A172 (cell line): Measurements from ENCODE around the gene SLC38A9. TPM values are rescaled to one million over a fixed set of nuclear protein-coding genes. Genes with fewer than 3 reads are reported as not detected.
"Not testable (repeated sequence)": the region's sequence is repeated elsewhere in the genome, so short reads cannot be mapped to it uniquely, and the experiment has no call there.

Experiments used
- DNase-seq: peaks from one replicate; pipeline ENCODE4 v3.0.0-alpha.2; 2015; ENCODE audit warnings: low spot score
- total RNA-seq: library from RNA; depleted of rRNA; stranded (reverse); fragments of >200 nt; shearing (Covaris generic); gene quantifications from 2 replicates; pipeline ENCODE4 v1.2.3, GENCODE V29; 2014

The SLC38A9 gene
- total RNA-seq, 1 experiment from 2014 or later = 33.1 TPM

DNA sequence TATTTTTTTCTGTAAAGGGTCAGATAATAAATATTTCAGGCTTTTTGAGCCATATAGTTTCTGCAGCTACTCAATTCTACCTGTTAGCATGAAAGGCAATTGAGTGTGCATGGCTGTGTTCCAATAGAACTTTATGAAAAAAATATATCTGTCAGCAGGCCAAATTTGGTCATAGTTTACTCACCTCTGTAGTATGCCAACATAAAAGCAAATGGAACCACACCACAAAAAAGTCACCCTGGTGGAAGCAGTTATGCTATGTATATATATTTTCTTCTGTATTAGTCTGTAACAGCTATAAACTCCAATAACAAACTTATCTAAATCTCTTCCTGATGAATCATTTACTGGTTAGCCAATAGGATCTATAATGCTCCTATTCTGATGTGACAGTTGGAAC lies 3.4 kb downstream of the SLC38A9 start:
- DNase-seq = no peak

DNA sequence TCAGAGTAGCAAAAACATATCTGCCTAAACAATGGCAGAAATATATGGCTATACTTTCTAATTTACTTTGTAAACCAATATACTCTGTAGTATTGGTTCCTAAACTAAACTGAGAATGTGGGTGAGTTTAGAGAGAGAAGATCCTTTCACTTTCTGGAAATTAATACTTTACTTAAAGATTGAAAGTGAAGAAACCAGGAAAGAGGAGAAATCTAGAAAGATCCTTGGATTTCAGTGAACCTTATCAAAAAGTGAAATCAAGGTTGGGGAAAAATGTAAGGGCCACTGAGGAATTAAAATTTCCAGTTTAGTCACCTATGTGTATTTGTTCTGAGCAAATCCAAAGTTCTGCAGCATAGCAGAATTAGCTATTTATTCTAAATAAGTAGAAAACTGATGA lies 5.9 kb downstream of the SLC38A9 start:
- DNase-seq = no peak

DNA sequence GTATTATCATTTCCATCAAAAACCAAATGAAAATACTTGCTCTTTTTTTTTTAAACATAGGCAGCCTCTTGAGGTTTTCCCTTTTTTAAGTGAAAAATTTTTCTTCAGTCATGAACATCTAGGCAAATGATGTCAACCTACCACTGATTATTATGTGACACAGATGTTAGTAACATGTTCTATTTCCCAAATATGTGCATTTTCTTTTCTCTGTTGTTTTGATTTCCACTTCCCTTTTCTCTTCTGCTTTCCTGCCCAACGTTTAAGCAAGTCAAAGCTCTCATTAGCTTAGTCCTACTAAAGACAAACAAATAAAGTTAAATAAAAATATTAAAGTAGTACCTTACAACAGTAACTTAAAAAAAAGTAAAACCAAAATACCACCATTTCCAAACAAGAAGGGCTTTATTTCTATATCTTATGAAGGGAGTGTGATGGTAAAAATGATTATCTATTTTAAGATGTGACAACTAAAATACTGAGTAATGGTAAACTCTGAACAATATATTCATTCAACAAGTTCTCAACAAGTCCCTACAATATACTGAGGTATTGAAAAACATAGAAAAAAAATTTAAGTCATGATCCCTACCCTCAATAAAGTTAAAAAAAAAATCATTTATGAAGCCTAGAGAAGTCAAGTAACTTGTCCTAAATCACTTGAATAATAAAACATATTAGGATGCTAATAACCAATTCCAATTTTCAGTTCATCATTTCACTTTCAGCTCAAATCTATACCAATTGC lies 9.4 kb downstream of the SLC38A9 start:
- no peak for DNase-seq

DNA sequence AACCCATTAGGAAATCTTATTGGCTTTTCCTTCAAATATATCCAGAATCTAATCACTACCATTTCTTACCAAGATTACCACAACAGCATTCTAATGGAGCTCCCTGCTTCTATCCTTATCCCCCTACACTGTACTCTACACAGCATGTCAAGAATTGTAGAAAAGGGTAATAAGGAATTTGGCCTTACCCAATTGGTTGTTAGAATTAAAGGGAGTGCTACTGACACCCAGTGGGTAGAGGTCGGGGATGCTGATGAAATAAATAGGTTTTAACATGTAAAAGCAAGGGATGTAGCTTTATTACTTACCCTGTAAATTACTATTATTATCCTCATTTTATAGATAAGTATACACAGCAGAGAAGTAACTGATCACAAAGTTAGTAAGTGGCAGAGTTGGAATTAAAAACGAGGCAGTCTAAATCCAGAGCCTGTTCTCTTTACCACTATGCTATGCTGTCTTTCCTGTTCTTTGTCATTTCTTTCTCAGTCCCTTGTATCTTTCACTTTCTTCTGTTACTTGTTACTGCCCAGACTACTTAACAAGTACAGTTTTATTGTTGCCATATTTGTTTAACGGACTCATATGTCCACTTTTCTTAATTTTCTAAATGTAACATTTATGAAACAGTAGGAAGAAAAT lies 10.5 kb downstream of the SLC38A9 start:
- DNase-seq = no peak

DNA sequence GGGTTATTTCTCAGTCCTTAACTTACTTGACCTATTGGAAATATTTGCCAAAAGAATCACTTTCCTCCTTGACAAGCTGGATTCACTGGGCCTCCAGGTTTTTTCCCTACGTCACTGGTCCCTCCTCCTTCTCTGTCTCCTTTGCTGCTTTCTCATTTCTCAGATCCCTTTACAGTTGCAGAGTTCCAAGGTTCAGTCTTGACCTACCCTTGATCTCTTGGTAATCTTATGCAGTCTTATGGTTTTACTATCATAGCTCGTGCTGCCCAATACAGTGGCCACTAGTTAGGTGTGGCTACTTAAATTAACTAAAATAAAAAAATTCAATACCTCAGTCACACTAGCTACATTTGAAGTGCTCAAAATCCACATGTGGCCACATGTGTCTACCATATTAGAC lies 11.4 kb downstream of the SLC38A9 start:
- no peak for DNase-seq

DNA sequence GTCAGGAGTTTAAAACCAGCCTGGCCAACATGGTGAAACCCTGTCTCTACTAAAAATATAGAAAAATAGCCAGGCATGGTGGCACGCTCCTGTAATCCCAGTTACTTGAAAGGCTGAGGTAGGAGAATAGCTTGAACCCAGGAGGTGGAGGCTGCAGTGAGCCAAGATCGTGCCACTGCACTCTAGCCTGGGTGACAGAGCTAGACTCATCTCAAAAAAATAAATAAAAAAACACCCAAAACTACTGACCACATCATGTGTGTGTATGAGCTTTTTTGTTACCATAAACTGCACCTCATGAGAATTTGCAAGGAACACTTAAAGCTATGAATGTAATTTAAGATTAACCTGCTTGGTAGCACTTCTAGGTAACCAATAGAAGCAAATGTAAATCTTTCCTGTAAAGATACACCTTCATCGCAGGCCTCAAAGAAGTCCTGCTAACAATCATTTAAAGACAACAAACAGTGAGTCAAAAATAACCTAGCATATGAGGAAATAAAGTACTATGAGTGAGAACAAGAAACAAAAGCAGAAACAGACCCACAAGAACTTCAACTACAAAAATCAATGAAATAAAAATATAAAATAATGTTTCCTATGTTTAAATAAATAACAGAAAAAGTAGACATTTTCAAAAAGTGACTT lies 13.0 kb downstream of the SLC38A9 start:
- DNase-seq = no peak

DNA sequence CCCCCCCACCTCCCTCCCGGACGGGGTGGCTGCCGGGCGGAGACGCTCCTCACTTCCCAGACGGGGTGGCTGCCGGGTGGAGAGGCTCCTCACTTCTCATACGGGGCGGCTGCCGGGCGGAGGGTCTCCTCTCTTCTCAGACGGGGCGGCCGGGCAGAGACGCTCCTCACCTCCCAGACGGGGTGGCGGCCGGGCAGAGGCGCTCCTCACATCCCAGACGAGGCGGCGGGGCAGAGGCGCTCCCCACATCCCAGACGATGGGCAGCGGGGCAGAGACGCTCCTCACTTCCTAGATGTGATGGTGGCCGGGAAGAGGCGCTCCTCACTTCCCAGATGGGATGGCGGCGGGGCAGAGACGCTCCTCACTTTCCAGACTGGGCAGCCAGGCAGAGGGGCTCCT lies 15.4 kb downstream of the SLC38A9 start:
- not testable (repeated sequence) for DNase-seq

DNA sequence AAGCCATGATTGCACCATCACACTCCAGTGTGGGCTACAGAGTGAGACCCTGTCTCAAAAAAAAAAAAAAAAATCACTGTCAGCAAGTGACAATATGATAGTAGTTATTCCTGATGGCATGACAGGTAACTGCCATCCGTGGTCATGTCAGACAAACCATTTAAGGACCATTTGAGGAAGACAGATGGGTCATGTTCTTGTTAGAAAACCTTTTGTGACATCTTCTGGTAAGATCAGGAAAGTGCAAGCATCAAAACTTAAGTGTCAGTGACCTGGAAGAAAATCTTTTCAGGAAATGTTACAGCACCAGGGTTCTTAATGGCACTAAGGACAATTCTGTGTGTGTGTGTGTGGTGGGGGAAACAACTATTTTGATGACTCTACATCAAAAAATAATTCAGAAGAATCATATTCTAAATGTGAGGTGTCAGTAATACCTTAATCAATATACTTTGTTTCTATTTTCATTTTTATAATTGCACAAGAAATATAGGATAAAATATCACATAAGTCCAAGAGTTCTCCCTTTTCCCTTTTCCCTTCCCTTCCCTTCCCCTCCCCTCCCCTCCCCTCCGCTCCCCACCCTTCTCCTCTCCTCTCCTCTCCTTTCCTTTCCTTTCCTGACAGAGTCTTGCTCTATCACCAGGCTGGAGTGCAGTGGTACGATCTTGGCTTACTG lies 17.8 kb downstream of the SLC38A9 start:
- DNase-seq = peak; percentile 29

DNA sequence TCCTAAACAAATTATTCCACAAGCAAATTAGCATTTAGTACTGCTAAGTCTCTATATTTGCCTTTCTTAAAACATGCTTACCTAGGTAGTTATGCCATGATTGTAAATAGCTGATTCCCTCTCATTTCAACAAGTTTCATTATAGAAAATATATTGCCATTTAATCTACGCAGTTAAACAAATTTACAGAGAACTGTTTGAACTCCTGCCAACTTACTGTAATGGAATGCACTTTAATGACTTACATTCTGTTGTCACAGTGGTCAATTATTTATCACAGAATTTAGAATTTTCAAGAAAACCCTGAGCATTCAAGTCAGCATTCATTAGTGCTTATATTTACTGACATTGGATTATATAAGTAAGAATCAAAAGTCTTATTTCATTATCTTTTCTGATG lies 19.6 kb downstream of the SLC38A9 start:
- no peak for DNase-seq

DNA sequence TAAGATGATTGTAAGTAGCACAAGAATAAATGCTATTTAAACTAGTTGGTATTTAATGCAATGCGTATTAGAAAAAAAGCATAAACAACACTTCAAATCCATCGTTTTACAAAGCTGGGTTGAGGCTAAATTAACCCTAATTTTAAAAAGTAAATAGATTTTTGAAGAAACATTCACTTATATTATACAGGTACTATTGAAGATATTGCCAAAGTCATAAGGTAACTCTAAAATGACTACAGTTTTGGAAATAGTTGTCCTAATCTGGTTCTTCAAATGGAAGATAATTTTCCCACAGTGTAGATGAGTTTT lies 20.1 kb downstream of the SLC38A9 start:
- DNase-seq = no peak

DNA sequence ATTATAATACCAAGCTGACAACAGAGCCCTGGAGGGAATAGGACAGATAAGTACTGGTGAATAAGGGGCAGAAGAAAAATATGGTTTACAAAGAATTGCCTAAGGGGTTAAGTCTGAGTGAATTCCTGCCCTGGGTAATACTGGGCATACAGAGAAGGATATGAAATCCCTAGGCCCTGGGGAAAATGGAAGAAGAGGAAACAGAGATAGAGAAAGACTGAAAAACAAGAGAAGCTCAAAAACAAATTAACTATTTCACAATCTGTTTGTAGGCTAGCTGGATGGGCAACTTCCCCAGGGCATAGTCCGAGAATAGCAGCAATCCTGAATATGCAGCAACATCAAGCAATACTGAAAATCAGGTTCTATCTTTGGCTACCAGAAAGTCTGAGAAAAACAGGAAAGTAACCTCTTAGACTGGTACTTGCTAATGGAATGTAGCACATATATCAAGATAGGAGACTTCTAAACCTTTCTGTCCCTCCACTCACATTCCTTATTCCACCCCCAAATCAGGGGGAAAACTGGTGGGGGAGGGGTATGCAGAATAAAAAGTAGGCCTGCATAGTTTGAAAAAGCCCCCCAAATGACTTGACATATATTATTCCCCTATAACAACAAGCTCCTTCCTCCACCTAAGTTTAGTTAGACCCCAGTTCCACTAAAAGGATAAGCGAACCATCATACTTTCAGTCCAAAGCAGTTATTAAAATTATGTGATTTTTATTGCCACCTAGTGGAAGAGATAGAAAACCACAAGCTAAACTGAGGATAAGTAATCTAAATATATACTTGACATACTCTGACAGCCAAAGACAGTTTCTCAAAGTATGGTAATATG lies 20.6 kb downstream of the SLC38A9 start:
- DNase-seq = peak; percentile 53

DNA sequence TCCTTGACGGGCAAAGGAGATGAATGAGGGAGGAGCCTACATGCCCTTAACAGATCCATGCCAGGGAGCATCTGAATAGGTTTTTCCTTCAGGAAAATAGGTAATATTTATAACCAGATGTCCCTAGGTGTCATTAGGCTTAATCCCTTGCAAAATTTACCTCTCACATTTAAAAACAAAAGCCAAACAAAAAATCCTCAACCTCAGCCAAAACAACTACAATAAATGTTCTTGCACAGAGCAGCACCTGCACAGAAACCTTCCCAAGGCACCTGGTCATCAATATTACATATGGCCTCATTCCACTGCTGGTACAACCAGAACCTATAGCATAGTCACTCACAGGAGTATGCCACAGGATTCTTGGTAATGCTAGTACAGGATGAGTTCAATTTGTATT lies 30.1 kb downstream of the SLC38A9 start:
- no peak for DNase-seq

DNA sequence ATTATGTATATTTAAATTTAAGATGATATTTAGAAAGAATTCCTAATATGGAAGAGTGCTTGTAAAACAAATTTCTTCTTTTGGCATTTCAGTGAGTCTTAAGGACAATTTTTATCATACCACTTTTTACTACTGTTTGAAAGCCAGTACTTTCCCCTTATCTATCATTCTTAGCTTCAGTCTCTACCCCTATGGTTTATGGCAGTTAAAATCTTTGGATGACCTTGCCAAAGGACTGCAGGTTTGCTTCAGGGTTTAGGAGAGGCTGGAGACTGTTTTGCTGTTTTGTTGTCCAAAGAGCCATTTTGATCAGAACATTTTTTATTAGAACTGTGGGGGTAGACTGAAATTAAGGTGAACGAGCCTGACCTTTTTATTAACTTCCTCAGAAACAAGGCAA lies 30.8 kb downstream of the SLC38A9 start:
- no peak for DNase-seq

DNA sequence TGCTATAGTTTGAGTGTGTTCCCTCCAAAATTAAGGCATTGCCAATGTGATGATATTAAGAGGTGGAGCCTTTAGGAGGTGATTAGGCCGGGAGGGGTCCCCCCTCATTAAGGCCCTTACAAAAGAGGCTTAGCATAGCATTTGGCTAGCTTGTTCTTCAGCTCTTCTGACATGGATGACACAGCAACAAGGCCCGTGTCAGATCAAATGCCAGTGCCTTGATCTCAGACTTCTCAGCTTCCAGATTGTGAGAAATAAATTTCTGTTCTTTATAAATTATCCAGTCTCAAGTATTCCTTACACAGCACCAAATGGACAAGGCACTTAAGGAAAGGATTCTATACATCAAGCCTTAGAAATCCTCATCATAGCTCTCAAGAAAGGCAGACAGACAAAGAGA lies 31.8 kb downstream of the SLC38A9 start:
- no peak for DNase-seq

DNA sequence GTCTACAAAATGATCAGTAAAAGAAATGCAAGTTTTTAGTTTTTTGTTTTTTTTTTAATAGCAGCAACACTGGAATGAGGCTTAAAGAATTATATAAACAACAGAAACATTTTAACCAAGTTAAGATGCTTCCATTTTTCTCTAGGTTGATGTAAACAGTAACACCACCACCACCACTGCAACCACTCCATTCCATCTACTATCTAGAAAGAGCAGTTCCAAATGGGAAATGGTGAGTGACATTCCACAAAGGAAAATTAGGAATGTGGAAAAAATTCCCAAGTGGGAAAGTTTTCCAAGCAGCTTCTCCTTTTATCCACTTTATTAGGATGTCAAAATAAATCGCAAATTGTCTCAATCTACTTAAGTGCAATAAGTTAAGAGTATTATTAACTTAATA lies 32.6 kb downstream of the SLC38A9 start:
- DNase-seq = no peak

DNA sequence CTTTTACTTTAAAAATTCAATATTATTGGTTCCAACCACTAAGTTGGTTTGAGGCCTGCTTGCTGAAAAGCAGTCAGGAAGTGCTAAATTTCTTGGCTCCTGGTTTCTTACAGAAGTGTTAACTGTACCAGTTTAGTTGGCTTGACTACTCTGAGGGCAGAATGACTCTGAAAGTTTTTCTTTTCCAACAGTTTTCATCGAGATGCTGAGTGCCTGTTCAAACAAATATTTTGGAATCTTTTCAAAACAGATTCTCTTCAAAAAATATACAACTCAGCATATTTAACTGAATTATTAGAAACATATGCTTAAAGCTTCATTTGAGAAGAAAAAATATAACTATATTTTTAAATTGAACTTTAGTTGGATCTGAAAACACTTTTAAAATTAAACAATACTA lies 37.0 kb downstream of the SLC38A9 start:
- no peak for DNase-seq

DNA sequence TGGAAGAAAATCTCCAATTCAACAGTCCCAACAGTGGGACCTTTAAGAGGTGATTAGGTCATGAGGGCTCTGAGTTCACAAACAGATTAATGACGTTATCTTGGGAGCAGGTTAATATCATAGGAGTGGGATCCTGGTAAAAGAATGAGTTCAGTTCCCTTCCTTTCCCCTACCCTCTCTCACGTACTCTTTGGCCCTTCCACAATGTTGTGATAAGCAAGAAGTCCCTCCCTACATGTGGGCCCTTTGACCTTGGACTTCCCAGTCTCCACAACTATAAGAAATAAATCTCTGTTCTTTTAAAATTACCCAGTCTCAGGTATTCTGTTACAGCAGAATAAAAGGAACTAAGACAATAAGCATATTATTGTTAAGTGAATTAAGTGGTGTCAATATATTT lies 37.8 kb downstream of the SLC38A9 start:
- no peak for DNase-seq

DNA sequence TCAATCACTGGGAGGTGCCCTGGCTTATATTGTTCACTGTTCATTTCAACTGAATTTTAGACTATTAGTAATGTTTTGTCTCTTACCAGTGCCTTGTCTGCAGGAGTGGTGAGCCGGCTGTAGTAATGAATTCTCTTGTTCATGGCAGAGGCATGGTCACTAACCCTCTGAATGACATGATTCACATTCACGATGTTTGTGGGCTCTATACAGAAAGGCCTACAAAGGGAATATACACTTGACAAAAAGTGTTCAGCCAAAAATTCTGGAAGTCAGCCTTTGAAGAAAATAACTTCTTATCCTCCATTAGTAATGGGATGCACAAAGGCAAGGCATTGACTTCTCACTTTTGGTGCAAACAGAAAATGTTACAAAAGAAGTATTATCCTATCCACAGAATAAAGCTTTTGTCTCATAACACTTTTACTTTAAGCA lies 39.6 kb downstream of the SLC38A9 start:
- DNase-seq = no peak

DNA sequence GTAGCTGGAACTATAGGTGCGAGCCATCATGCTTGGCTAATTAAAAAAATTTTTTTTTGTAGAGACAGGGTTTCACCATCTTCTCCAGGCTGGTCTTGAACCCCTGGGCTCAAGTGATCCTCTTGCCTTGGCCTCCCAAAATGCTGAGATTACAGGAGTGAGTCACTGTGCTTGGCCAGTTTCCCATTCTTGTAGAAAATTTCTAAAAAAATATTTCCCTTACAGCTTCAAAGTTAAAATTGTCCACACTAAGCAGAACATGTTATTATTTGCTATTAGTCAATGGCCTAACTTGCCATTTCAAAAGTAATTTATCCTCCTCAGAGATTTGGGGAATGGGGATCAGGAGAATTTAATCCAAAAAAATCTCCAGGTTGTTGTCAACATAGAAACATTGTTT lies 40.1 kb downstream of the SLC38A9 start:
- no peak for DNase-seq

DNA sequence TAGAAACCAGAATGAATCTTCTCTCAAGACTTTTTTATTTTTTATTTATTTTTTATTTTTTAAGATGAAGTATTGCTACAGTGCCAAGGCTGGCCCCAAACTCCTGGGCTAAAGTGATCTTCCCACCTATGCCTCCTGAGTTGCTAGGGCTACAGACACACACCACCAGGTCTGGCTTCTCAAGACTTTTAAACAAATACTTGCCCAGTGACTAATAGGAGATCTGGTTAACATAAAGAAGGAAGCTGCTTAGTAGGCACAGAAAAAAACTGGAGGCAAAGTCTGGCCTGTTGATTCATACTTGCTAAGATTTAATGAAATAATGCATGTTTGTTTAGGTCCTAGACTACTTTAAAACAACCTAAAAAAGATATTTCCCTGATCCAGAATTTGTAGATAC lies 43.8 kb downstream of the SLC38A9 start:
- peak; percentile 69 for DNase-seq

DNA sequence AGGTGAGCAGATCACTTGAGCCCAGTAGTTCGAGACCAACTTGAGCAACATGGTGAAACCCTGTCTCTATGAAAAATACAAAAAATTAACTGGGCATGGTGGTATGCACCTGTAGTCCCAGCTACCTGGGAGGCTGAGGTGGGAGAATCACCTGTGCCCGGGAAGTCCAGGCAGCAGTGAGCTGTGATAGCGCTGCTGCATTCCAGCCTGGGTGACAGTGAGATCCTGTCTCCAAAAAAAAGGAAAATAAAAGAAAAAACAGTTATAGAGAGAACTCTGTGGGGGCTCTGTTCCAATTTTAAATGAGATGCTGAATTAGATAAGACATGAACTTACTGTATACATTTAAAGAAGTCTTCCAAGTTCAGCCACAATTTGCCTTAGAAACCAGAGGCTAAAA lies 44.2 kb downstream of the SLC38A9 start:
- no peak for DNase-seq

DNA sequence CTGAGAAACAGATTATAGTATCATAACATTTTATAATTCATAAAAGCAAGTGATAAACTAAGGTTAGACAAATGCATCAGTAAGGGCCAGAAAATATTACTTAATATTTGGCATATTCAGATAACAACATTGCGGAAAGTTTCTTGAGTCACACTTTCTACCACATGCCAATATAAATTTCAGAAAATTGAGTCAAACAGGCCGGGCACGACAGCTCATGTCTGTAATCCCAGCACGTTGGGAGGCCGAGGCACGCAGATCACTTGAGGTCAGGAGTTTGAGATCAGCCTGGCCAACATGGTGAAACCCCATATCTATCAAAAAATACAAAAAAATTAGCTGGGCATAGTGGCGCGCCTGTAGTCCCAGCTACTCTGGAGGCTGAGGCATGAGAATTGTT lies 47.1 kb downstream of the SLC38A9 start:
- no peak for DNase-seq
